GM12892 (cell line): ENCODE data around the gene KCNAB1.

ENCODE experiments used
- POLR2A ChIP-seq: IDR thresholded peaks from 2 replicates; pipeline ENCODE4 v1.6.1; 2011; ENCODE audit warnings: low read depth, low read length, control low read depth
- POLR2AphosphoS5 ChIP-seq: IDR thresholded peaks from 2 replicates; pipeline ENCODE4 v1.6.1; 2011; ENCODE audit warnings: low read depth, low read length, control low read depth

- TF ChIP-seq POLR2A (no peak), POLR2AphosphoS5 (no peak)
These were observed 339.1 kb downstream of the KCNAB1 start for GRCh38 chr3:156459434-156459833.
